PC-3 (cell line): ENCODE data around the gene LDOC1. TPM values are rescaled to one million over a fixed set of nuclear protein-coding genes. Genes with fewer than 3 reads are reported as not detected.
"Not testable (repeated sequence)": the region's sequence is repeated elsewhere in the genome, so short reads cannot be mapped to it uniquely, and the experiment has no call there.

Experiments used
- ATAC-seq: fragments of 200-7000 bp; cut with Tn5 transposase; 2 replicates; pipeline ENCODE4 v1.9.1; 2020; ENCODE audit warnings: mild to moderate bottlenecking, moderate library complexity
- BruUV-seq: library from RNA; stranded (reverse); fragments of 400-500 nt; replicated peaks from 2 replicates; lab custom pipeline; 2021; lab: Mats Ljungman, UMichigan
- CTCF ChIA-PET: fragments of 300-600 bp; sonication (Branson Sonifier 250); formaldehyde crosslinking; loops from one replicate; lab custom pipeline; 2022; ENCODE audit warnings: antibody characterized with exemption; lab: Charles Lee
- POLR2A ChIA-PET: fragments of 300-600 bp; sonication (Branson Sonifier 250); formaldehyde crosslinking; loops from one replicate; lab custom pipeline; 2022; ENCODE audit warnings: antibody characterized with exemption; ENCODE audit not compliant: unreplicated experiment; lab: Charles Lee
- DNase-seq: peaks from one replicate; pipeline ENCODE4 v3.0.0-alpha.2; 2015
- H2AFZ ChIP-seq: fragments of 300-600 bp; sonication (generic); 2 replicates; pipeline ENCODE4 v1.6.0; 2016; ENCODE audit warnings: antibody characterized with exemption, low read length
- H3F3A ChIP-seq: fragments of 300-600 bp; sonication (generic); one replicate; pipeline ENCODE4 v1.6.0; 2017; ENCODE audit warnings: antibody characterized with exemption, low read length, control low read depth, mild to moderate bottlenecking; ENCODE audit not compliant: unreplicated experiment
- H3K27ac ChIP-seq: fragments of 300-600 bp; sonication (generic); 2 replicates; pipeline ENCODE4 v1.5.1; 2016; ENCODE audit warnings: mild to moderate bottlenecking, low read length
- H3K27me3 ChIP-seq: fragments of 300-600 bp; sonication (generic); 2 replicates; pipeline ENCODE4 v1.6.1; 2016; ENCODE audit warnings: low read length, mixed read lengths
- H3K36me3 ChIP-seq: fragments of 300-600 bp; sonication (generic); 2 replicates; pipeline ENCODE4 v1.6.1; 2016; ENCODE audit warnings: low read depth, mixed run types, low read length, mixed read lengths
- H3K4me1 ChIP-seq: fragments of 300-600 bp; sonication (generic); 2 replicates; pipeline ENCODE4 v1.5.1; 2016; ENCODE audit warnings: low read length; ENCODE audit not compliant: insufficient read depth
- H3K4me2 ChIP-seq: fragments of 300-600 bp; sonication (generic); 2 replicates; pipeline ENCODE4 v1.6.0; 2016; ENCODE audit warnings: low read length
- H3K4me3 ChIP-seq: fragments of 300-600 bp; sonication (generic); 2 replicates; pipeline ENCODE4 v1.5.1; 2016; ENCODE audit warnings: mild to moderate bottlenecking, low read length, mixed read lengths
- H3K79me2 ChIP-seq: fragments of 300-600 bp; sonication (generic); 2 replicates; pipeline ENCODE4 v1.6.1; 2017; ENCODE audit warnings: low read length, mixed read lengths
- H3K9ac ChIP-seq: fragments of 300-600 bp; sonication (generic); 2 replicates; pipeline ENCODE4 v1.6.0; 2016; ENCODE audit warnings: mild to moderate bottlenecking, low read length
- H3K9me2 ChIP-seq: fragments of 300-600 bp; sonication (generic); replicated peaks from 2 replicates; pipeline ENCODE4 v1.6.1; 2016; ENCODE audit warnings: mixed run types, low read length, mixed read lengths
- H3K9me3 ChIP-seq: fragments of 300-600 bp; sonication (generic); 2 replicates; pipeline ENCODE4 v1.6.1; 2016; ENCODE audit warnings: low read length, mixed read lengths
- H4K20me1 ChIP-seq: fragments of 300-600 bp; sonication (generic); 2 replicates; pipeline ENCODE4 v1.6.1; 2016; ENCODE audit warnings: low read length, mixed read lengths
- EZH2 ChIP-seq: fragments of 300-600 bp; sonication (generic); IDR thresholded peaks from one replicate; pipeline ENCODE4 v1.6.1; 2017; ENCODE audit warnings: antibody characterized with exemption, mild to moderate bottlenecking, low read length; ENCODE audit not compliant: unreplicated experiment
- EZH2phosphoT487 ChIP-seq: fragments of 300-600 bp; sonication (generic); IDR thresholded peaks from 2 replicates; pipeline ENCODE4 v1.6.1; 2018; ENCODE audit warnings: mild to moderate bottlenecking, antibody characterized with exemption, low read length, borderline replicate concordance
- intact Hi-C: fragments of 100-400 bp; cut with micrococcal nuclease; formaldehyde crosslinking; loops from 2 replicates; pipeline ENCODE4 v1.9.0; 2023
- total RNA-seq: library from RNA; depleted of rRNA; stranded (reverse); fragments of >200 nt; gene quantifications from 2 replicates; pipeline ENCODE4 v1.2.3, GENCODE V29; 2014
- TF ChIP-seq, protein P1 (sequence below): fragments of 300-600 bp; sonication (generic); conservative IDR thresholded peaks from 2 replicates; pipeline ENCODE4 v1.5.1; 2017; ENCODE audit warnings: antibody characterized with exemption, low read depth, mild to moderate bottlenecking, low read length

LDOC1 gene
- total RNA-seq, 1 experiment from 2014 or later, result 40.6 TPM

GRCh38 chrX:141175786-141176185 is 1.1 kb downstream of the LDOC1 start:
- peak; percentile 36 for DNase-seq
- TF ChIP-seq, protein P1, sequence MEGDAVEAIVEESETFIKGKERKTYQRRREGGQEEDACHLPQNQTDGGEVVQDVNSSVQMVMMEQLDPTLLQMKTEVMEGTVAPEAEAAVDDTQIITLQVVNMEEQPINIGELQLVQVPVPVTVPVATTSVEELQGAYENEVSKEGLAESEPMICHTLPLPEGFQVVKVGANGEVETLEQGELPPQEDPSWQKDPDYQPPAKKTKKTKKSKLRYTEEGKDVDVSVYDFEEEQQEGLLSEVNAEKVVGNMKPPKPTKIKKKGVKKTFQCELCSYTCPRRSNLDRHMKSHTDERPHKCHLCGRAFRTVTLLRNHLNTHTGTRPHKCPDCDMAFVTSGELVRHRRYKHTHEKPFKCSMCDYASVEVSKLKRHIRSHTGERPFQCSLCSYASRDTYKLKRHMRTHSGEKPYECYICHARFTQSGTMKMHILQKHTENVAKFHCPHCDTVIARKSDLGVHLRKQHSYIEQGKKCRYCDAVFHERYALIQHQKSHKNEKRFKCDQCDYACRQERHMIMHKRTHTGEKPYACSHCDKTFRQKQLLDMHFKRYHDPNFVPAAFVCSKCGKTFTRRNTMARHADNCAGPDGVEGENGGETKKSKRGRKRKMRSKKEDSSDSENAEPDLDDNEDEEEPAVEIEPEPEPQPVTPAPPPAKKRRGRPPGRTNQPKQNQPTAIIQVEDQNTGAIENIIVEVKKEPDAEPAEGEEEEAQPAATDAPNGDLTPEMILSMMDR, result no peak
- TF ChIP-seq EZH2 (no peak), EZH2phosphoT487 (no peak)
- Histone ChIP-seq H3K36me3 (no peaks in the 10 kb centered on the region), H3K4me3 (peak overlapping the region; percentile 99), H3K27ac (no peak overlapping the region), H3K9me3 (no peaks in the 10 kb centered on the region), H4K20me1 (no peaks in the 10 kb centered on the region), H3K9ac (peak overlapping the region; percentile 93), H3K27me3 (no peaks in the 10 kb centered on the region), H3K9me2 (no peaks in the 10 kb centered on the region), H3K4me1 (peaks cover 14% of the 10 kb centered on the region; the same call in 1 of the 2 replicates), H3K79me2 (peaks cover 35% of the 10 kb centered on the region), H3F3A (no peaks in the 10 kb centered on the region), H3K4me2 (peak overlapping the region; percentile 83), H2AFZ (peak overlapping the region; percentile 93; the same call in 1 of the 2 replicates)
- intact Hi-C loops, result loop anchor here (2.0 to 10.0 kb wide), 4 partner anchors 45 to 261 kb away; no protein-coding TSS in a partner anchor
- BruUV-seq, result no TSS peak
- peak; percentile 33 for ATAC-seq
- ChIA-PET CTCF (interaction anchor here (1.2 kb wide), 1 partner anchor 139 kb away, joined by 3 read pairs; no protein-coding TSS in a partner anchor), POLR2A (interaction anchor here (0.5 kb wide), 1 partner anchor 16 kb away, joined by 4 read pairs; no protein-coding TSS in a partner anchor)

DNA sequence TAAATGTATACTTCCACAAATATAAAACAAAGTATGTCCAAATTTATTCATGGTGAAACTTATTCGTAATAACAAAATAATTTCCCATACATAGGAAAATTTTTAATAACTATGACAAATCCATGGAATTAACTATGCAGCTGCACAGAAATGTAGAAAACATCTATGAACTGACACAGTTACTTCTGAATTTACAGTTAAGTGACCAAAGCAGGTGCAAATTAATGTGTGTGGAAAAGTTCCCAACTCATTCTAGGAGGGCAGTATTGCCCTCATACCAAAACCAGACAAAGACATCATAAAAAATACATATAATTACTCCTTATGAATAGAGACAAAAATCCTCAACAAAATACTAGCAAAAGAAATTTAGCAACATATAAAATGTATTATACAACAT is 12.5 kb downstream of the LDOC1 start:
- Histone ChIP-seq H3K4me1 (no peaks in the 10 kb centered on the region), H3K9ac (no peak overlapping the region), H3K9me3 (no peaks in the 10 kb centered on the region), H3K9me2 (no peaks in the 10 kb centered on the region), H3K36me3 (no peaks in the 10 kb centered on the region), H3K27ac (no peak overlapping the region), H4K20me1 (no peaks in the 10 kb centered on the region), H2AFZ (no peak overlapping the region), H3K79me2 (no peaks in the 10 kb centered on the region), H3F3A (no peaks in the 10 kb centered on the region), H3K27me3 (no peaks in the 10 kb centered on the region), H3K4me2 (no peak overlapping the region), H3K4me3 (no peak overlapping the region)
- ChIA-PET POLR2A (no interaction called here), CTCF (no interaction called here)
- BruUV-seq, result no TSS peak
- TF ChIP-seq, protein P1, result no peak
- TF ChIP-seq EZH2 (no peak), EZH2phosphoT487 (no peak)
- ATAC-seq (no peak), DNase-seq (no peak)
- intact Hi-C loops, result no loop called here

- ATAC-seq (no peak), DNase-seq (no peak)
- no peak overlapping the region for H3K4me2 ChIP-seq
- intact Hi-C loops, result no loop called here
- no peak overlapping the region for H3K4me3 ChIP-seq
- H3K79me2 ChIP-seq, result no peaks in the 10 kb centered on the region
- H3K36me3 ChIP-seq, result 0 out of 2 replicates have a peak, but pooled peaks cover 3% of the 10 kb centered on the region
- H2AFZ ChIP-seq, result no peak overlapping the region
- H3K4me1 ChIP-seq, result no peaks in the 10 kb centered on the region
- BruUV-seq, result no TSS peak
- H3K27me3 ChIP-seq, result no peaks in the 10 kb centered on the region
- H4K20me1 ChIP-seq, result no peaks in the 10 kb centered on the region
- H3K9me2 ChIP-seq, result no peaks in the 10 kb centered on the region
- ChIA-PET CTCF (no interaction called here), POLR2A (no interaction called here)
- 0 out of 2 replicates have a peak, but pooled peaks cover 3% of the 10 kb centered on the region for H3K9me3 ChIP-seq
- no peak overlapping the region for H3K9ac ChIP-seq
- TF ChIP-seq, protein P1, result no peak
- TF ChIP-seq EZH2 (no peak), EZH2phosphoT487 (no peak)
- no peak overlapping the region for H3K27ac ChIP-seq
- no peaks in the 10 kb centered on the region for H3F3A ChIP-seq
These were observed 18.8 kb downstream of the LDOC1 start for GRCh38 chrX:141158084-141158483.

DNA sequence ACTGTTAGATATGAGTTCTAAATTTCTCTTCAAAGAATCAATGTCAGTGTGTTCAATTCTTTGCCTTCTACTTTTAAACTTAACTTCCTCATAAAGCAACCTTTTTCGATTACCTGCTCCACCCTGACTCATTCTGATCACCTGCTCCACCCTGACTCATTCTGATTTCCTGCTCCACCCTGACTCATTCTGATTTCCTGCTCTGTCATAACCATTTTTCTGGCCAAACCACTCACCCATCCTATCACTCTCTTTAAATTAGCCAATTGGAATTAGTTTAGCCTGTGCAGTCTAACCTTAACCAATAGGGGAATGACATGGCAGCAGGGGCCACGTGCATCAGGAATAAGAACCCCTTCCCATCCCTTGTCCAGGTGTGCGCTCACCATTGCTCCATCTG is 21.7 kb downstream of the LDOC1 start:
- H2AFZ ChIP-seq, H3K9me2 ChIP-seq, H3K36me3 ChIP-seq, CTCF ChIA-PET, POLR2A ChIA-PET, intact Hi-C loops, H3K27ac ChIP-seq, H3K4me3 ChIP-seq, H3K79me2 ChIP-seq, BruUV-seq, H3K4me1 ChIP-seq, H3K27me3 ChIP-seq, H4K20me1 ChIP-seq, H3F3A ChIP-seq, H3K4me2 ChIP-seq, H3K9me3 ChIP-seq, H3K9ac ChIP-seq, ATAC-seq: not testable (repeated sequence)
- DNase-seq, result peak; percentile 25
